Measurements from ENCODE around the gene METTL24. TPM values are rescaled to one million over a fixed set of nuclear protein-coding genes. Genes with fewer than 3 reads are reported as not detected.

Gene METTL24
- total and polyA plus RNA-seq, 2 of the 13 experiments (the other 11 are each of a cell fraction or from before 2014, with no cell fraction given), result not detected

DNA sequence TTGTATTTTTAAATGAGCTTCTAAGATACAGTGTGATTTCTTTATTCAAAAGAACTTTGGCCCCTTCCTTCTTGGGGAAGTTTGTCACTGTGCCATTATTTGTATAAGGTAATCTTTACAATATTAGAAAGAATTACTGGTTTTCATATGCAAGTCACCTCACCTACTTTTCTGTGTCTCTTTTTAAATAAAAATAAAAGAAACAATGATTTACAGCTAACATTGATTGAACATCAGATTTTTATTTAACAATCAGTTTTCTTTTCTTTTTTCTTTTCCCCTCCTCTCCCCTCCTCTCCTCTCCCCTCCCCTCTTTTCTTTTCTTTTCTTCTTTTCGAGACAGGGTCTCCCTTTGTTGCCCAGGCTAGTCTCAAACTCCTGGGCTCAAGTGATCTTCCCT, 131.9 kb downstream of the METTL24 start:
- ChIA-PET POLR2A (no interaction called here), CTCF (ENCODE audit: low intra/inter-chr PET ratio, low total read pairs) (no interaction called here)
- TF ChIP-seq MIER3 (CRISPR knock-in tag; IDR thresholded peaks at IDR 0.05; ENCODE audit: borderline replicate concordance), result no peak
- TF ChIP-seq ZNF563 (CRISPR knock-in tag; IDR thresholded peaks at IDR 0.05), result no peak
- TF ChIP-seq HNRNPK (IDR thresholded peaks at IDR 0.05; ENCODE audit: low read depth, low read length, poor library complexity, severe bottlenecking), result peak; percentile 84
- 94% methylated on average over 1 of the region's 1 CpG for WGBS (ENCODE audit: low lambda C conversion rate)
- no peak for DNase-seq (ENCODE audit: low spot score)
- Histone ChIP-seq H4K20me1 (ENCODE audit: insufficient read depth, low read length) (no peaks in the 10 kb centered on the region), H3K9ac (ENCODE audit: insufficient read depth, low read depth, low read length) (no peak overlapping the region), H3K4me1 (ENCODE audit: insufficient read depth, low read length) (peaks cover 6% of the 10 kb centered on the region; the same call in 1 of the 2 replicates), H2AFZ (ENCODE audit: low read length) (no peak overlapping the region), H3K4me2 (ENCODE audit: low read depth, low read length) (no peak overlapping the region), H3K27ac (ENCODE audit: extremely low read length, insufficient read depth, low read length) (no peak overlapping the region), H3K9me3 (ENCODE audit: low read length) (no peaks in the 10 kb centered on the region), H3K4me3 (replicated peaks in 1 of 3; ENCODE audit: insufficient read depth in 1 of 3, low read depth in 2 of 3, low read length in 3 of 3) (no peak overlapping the region), H3K79me2 (ENCODE audit: insufficient read depth, low read length) (no peaks in the 10 kb centered on the region), H3K36me3 (replicated peaks in 1 of 2; ENCODE audit: control insufficient read depth in 1 of 2, insufficient read depth in 2 of 2, low read length in 2 of 2) (peaks cover 0 to 10% of the 10 kb centered on the region in 2 experiments; a peak in 3 of 5 replicates), H3K27me3 (ENCODE audit: control insufficient read depth in 1 of 2, insufficient read depth in 2 of 2, low read length in 2 of 2) (no peaks in the 10 kb centered on the region)
- ATAC-seq, result no peak
- intact Hi-C loops (cut with micrococcal nuclease; ENCODE audit: unreplicated experiment), result no loop called here
- FAIRE-seq, result no peak
- no TSS peak for BruUV-seq (replicated peaks)
- in situ Hi-C loops (cut with HindIII; ENCODE audit: extremely low pct_ligation_motif_present, low pct_unique_long_range_greater_than_20kb), result no loop called here

DNA sequence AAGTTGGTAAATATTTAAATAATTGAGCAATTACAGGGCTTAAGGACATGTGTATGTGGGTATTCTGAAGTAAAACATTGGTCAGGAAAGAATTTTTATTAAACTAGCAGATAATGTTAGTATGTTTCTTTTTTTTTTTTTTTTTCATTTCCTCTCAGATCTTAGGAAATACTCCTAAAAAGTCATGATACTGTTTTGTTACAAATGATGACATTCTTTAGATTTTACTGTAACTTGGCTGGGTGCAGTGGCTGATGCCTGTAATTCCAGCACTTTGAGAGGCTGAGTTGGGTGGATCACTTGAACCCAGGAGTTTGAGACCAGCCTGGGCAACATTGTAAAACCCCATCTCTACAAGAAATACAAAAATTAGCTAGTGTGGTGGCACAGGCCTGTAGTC, 136.4 kb downstream of the METTL24 start:
- CTCF ChIA-PET (ENCODE audit: low intra/inter-chr PET ratio, low total read pairs), result no interaction called here
- TF ChIP-seq KAT7 (CRISPR knock-in tag; IDR thresholded peaks at IDR 0.05; ENCODE audit: borderline replicate concordance), result no peak
- TF ChIP-seq PPARG (CRISPR knock-in tag; conservative IDR thresholded peaks at IDR 0.05), result no peak
- no peak for TF ChIP-seq HIVEP1 (CRISPR knock-in tag; IDR thresholded peaks at IDR 0.05)
- no peak for TF ChIP-seq CCDC6 (CRISPR knock-in tag; IDR thresholded peaks at IDR 0.05)
- no peak for TF ChIP-seq LCORL (IDR thresholded peaks at IDR 0.05)
- no peak for TF ChIP-seq LCORL (CRISPR knock-in tag; IDR thresholded peaks at IDR 0.05)
- no peak for TF ChIP-seq PHF20 (CRISPR knock-in tag; IDR thresholded peaks at IDR 0.05)
- TF ChIP-seq ARNT2 (CRISPR knock-in tag; IDR thresholded peaks at IDR 0.05; ENCODE audit: low read depth), result no peak
- no peak for TF ChIP-seq ZFP36L2 (CRISPR knock-in tag; IDR thresholded peaks at IDR 0.05)
- no peak for TF ChIP-seq HMGA1 (CRISPR knock-in tag; conservative IDR thresholded peaks at IDR 0.05)
- no peak for TF ChIP-seq ATM (IDR thresholded peaks at IDR 0.05; ENCODE audit: borderline replicate concordance)
- no peak for TF ChIP-seq ATF7 (IDR thresholded peaks at IDR 0.05)
- TF ChIP-seq ATF7 (CRISPR knock-in tag; IDR thresholded peaks at IDR 0.05), result no peak
- intact Hi-C loops (cut with micrococcal nuclease; ENCODE audit: unreplicated experiment) (no loop called here), in situ Hi-C loops (cut with HindIII; ENCODE audit: extremely low pct_ligation_motif_present, low pct_unique_long_range_greater_than_20kb) (no loop called here)
- Histone ChIP-seq H3K4me2 (ENCODE audit: low read depth, low read length) (no peak overlapping the region), H3K79me2 (ENCODE audit: insufficient read depth, low read length) (no peaks in the 10 kb centered on the region), H3K36me3 (replicated peaks in 1 of 2; ENCODE audit: control insufficient read depth in 1 of 2, insufficient read depth in 2 of 2, low read length in 2 of 2) (peaks cover 4 to 13% of the 10 kb centered on the region in 2 experiments; a peak in 3 of 5 replicates), H3K9ac (ENCODE audit: insufficient read depth, low read depth, low read length) (no peak overlapping the region), H3K27me3 (ENCODE audit: control insufficient read depth in 1 of 2, insufficient read depth in 2 of 2, low read length in 2 of 2) (no peaks in the 10 kb centered on the region), H4K20me1 (ENCODE audit: insufficient read depth, low read length) (no peaks in the 10 kb centered on the region), H3K27ac (ENCODE audit: extremely low read length, insufficient read depth, low read length) (no peak overlapping the region), H3K9me3 (ENCODE audit: low read length) (no peaks in the 10 kb centered on the region), H3K4me1 (ENCODE audit: insufficient read depth, low read length) (peaks cover 6% of the 10 kb centered on the region; the same call in 1 of the 2 replicates), H2AFZ (ENCODE audit: low read length) (no peak overlapping the region), H3K4me3 (replicated peaks in 1 of 3; ENCODE audit: insufficient read depth in 1 of 3, low read depth in 2 of 3, low read length in 3 of 3) (no peak overlapping the region)
- POLR2A ChIA-PET, result no interaction called here
- no peak for FAIRE-seq
- no TSS peak for BruUV-seq (replicated peaks)
- DNase-seq (ENCODE audit: low spot score), result no peak
- no peak for ATAC-seq

Measured in HepG2 (cell line).